Activated CD8-positive, alpha-beta memory T cell treated with anti-CD3 and anti-CD28 coated beads for 24 hours (primary cell): ENCODE results near the gene ZNF397.
"Not testable (repeated sequence)": the region's sequence is repeated elsewhere in the genome, so short reads cannot be mapped to it uniquely, and the experiment has no call there.

Source experiments
- DNase-seq: peaks from one replicate; pipeline ENCODE4 v3.0.0-alpha.2; 2020

The ZNF397 gene

DNA sequence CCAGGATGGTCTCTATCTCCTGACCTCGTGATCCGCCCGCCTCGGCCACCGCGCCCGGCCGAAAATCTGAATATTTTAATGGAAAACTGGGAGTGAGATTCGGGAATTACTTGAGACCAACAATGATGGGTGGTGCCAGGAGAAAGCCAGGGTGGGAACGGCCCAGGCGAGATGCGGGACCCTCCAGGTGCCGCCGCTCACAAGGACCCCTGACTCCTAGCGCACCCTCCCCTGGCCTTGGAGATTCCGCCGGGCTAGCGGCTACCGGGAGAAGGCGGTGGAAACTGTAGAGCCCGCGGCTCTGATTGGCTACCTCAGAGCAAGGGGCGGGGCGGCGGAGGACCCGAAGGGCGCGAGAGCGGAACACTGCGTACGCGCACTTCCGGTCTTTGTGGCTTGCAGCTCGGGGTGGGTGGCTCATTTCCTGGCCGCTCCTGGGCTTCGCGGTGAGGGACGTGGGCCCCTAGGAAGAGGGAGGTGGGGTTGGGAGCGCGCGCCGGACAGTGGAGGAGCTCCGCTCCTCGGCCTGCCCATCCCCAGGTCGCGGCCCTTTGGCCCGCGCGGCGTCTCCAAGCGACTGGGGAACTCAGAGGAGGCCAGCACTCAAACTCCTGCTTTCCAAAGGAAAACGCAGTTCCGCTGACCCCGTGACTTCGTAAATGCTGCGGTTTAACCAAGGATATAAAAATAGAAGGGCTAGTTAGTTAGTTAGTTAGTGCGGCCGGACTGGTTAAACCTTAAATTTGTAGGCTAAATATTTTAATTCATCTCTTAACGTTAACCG is at the start of gene ZNF397:
Gene ZNF397, plus strand, starts transcription at position 371 of the 784 bp plus-strand sequence. CDS start 1,437 bp downstream, outside the sequence.
- peak; percentile 96 for DNase-seq

- DNase-seq, result no peak
These were observed 49.2 kb upstream of the ZNF397 start for GRCh38 chr18:35191698-35192025.

DNA sequence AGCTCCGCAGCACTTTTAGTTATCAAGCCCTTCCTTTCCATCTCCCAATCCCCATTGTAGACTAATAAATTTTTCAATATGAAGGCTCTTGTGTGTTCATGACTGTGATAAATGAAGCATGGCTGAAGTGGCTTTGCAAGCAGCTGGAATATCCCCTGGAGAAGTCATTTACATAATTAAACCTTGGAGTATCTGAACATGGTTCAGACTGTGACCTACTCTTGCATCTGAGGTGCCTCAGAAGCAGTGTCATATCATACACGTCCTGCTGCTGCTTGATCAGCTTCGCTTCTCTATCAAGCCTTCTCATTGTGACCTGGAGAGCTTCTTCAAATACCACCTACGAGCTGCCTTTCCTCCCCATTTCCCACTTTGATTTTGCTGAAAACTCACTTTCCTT is 48.4 kb upstream of the ZNF397 start:
- no peak for DNase-seq

DNA sequence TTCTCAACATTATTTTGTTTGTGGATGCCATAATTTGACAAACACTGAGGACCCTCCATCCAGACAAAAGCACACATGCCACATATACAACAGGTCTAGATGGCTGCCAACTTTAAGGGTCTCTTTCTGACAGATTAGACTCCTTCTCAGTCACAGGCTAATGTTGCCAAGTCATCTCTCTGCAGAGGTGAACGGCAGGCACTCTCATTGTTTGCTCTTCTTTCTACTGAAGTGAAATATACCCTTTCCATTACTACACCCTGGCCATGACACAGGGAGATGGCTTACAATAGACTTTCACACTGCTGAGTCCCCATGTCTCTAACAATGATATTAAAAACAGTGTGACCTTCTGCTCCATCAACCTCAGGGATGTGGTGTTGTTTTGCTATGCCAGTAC is 47.5 kb upstream of the ZNF397 start:
- DNase-seq, result no peak

- no peak for DNase-seq
These were observed 43.5 kb upstream of the ZNF397 start for GRCh38 chr18:35197296-35197695.

DNA sequence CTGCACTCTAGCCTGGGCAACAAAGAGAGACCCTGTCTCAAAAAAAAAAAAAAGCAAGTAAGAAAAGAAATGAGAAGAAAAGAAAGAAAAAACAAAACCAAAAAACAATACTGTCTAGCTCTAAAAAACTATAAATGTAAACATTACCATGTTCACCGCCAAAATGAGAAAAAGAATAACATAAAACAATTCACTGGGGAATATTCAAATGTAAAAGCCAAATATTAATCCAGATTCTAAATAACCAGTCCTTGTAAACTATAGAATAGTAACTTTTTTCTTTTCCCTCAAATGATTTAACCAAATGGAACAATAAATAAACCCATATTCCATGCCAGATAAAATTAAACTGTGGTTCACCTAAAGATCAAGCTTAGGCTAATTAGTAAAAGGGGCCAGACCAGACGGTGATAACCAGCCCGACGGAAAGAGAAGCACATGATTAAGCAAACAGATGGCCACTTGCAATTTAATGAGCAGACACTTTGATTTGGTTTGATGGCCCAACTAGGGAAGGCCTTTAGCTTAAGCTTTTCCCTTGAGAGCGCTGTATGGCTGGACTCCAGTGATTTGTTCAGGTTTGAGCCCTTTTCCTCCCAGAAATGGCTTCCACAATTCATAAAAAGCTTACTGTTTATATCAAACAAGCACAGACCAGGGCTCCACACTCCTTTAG is 39.4 kb upstream of the ZNF397 start:
- no peak for DNase-seq

DNA sequence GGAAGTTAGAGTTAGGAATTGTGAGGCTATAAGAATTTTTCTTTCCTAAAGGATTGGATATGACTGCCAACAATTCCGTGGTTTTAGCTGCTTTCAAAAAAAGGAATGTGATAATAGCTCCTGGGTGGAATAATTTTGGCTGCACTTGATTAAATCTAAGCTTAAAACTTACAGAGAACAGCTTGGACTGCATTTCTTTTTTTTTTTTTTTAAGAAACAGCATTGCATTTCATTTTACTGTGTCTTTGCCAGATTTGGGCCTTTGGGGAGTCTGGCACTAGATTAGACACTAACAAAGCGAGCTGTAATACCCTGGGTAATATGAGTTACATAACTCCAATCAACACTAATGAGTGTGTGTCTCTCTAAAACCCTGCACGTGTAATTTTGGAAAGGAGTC is 37.8 kb upstream of the ZNF397 start:
- no peak for DNase-seq

DNA sequence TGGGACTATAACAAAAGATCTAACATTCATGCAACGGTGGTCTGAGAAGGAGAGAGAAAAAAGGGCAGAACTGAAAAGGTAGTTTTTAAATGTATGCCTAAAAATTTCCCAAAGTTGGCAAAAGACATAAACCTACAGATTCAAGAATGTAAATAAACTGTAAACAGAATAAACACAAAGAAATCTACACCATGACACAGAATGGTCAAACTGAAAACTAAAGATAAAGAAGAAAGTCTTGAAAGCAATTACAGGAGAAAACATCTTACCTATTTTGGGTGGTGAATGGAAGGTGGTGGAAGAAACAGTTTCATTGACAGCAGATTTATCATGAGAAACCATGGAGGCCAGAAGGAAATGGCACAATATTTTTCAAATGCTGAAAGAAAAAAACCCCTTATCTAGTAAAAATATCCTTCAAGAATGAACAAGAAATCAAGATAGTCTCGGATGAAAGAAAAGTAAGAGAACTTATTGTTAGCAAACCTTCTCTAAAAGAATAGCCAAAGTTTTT is 35.6 kb upstream of the ZNF397 start:
- DNase-seq, result no peak

DNA sequence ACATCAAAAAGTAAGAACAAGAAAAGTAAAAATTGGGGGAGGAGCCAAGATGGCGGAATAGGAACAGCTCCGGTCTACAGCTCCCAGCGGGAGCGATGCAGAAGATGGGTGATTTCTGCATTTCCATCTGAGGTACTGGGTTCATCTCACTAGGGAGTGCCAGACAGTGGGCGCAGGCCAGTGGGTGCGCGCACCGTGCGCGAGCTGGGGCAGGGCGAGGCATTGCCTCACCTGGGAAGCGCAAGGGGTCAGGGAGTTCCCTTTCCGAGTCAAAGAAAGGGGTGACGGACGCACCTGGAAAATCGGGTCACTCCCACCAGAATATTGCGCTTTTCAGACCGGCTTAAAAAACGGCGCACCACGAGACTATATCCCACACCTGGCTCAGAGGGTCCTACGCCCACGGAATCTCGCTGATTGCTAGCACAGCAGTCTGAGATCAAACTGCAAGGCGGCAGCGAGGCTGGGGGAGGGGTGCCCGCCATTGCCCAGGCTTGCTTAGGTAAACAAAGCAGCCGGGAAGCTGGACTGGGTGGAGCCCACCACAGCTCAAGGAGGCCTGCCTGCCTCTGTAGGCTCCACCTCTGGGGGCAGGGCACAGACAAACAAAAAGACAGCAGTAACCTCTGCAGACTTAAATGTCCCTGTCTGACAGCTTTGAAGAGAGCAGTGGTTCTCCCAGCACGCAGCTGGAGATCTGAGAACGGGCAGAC is 34.9 kb upstream of the ZNF397 start:
- not testable (repeated sequence) for DNase-seq

- DNase-seq, result no peak
These were observed 25.8 kb upstream of the ZNF397 start for GRCh38 chr18:35215026-35215425.

- not testable (repeated sequence) for DNase-seq
These were observed 24.2 kb upstream of the ZNF397 start for GRCh38 chr18:35216611-35217010.

DNA sequence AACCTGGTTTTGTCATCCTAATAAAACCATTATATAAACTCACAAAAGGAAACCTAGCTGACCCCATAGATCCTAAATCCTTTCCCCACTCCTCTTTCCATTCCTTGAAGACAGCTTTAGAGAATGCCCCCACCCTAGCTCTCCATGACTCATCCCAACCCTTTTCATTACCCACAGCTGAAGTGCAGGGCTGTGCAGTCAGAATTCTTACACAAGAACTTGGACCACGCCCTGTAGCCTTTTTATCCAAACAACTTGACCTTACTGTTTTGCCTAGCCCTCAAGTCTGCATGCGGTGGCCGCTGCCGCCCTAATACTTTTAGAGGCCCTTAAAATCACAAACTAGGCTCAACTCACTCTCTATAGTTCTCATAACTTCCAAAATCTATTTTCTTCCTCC is 21.5 kb upstream of the ZNF397 start:
- not testable (repeated sequence) for DNase-seq

DNA sequence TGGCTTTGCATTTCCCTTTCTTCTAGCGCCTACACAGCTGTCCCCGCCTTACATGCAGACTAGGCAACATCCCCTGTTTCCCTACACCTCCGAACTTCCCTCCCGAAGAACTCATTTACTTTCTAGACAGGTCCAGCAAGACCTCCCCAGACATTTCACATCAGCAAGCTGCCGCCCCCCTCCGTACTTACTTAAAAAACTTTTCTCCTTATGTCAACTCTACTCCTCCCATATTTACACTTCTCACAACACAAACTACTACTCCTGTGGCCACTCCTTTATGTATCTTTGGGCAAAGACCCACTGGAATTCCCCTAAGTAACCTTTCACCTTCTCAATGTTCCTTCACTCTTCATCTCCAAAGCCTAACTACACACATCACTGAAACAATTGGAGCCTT is 20.4 kb upstream of the ZNF397 start:
- no peak for DNase-seq

DNA sequence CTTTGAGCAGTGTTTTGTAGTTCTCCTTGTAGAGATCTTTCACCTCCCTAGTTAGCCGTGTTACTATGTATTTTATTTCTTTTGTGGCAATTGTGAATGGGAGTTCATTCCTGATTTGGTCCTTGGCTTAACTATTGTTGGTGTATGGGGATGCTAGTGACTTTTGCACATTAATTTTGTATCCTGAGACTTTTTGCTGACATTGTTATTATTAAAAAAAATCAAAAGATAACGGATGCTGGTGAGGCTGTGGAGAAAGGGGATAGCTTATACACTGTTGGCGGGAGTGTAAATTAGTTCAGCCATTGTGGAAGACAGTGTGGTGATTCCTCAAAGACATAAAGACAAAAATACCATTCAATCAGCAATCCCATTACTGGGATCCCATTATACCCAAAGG is 17.0 kb upstream of the ZNF397 start:
- DNase-seq, result no peak

GRCh38 chr18:35227254-35227653 is 13.6 kb upstream of the ZNF397 start:
- no peak for DNase-seq

DNA sequence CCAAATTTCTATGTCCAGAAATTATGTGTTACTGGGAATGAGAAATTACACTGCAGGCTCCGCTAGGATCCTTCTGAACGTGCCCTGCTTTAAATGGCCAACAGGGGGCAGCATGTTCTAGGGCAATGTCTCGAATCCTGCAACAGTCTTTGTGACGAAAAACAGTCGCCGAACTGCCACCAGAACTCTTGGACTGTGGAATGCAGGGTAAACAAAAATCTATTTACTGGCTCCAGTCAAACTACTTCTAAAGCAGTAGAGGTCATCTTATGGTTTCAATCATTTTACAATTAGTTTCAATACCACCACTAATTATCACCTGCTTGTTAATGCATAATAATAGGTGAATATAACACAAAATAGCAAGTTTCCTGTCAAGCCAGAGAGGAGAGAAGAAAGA is 9.8 kb upstream of the ZNF397 start:
- peak; percentile 87 for DNase-seq

GRCh38 chr18:35236571-35237363 is 4.1 kb upstream of the ZNF397 start:
- DNase-seq, result no peak

DNA sequence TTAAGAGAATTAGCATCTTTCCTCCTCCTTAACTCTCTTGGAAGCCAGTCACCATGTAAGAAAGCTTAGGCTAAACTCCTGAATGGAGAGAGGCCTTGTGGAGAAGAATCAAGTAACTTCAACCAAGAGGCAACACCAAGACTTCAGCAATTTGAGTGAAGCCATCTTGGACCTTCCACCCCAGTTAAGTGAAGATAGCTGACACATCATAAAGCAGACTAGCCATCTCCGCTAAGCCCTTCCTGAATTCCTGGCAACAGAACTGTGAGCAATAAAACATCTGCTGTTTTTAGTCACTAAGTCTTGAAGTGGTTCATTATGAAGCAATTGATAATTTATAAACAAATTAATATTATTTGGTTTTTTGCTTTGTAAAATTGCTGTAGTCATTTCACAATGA is 1.5 kb upstream of the ZNF397 start:
- DNase-seq, result no peak

- no peak for DNase-seq
These were observed 592 bp downstream of the ZNF397 start for GRCh38 chr18:35241448-35241804.

DNA sequence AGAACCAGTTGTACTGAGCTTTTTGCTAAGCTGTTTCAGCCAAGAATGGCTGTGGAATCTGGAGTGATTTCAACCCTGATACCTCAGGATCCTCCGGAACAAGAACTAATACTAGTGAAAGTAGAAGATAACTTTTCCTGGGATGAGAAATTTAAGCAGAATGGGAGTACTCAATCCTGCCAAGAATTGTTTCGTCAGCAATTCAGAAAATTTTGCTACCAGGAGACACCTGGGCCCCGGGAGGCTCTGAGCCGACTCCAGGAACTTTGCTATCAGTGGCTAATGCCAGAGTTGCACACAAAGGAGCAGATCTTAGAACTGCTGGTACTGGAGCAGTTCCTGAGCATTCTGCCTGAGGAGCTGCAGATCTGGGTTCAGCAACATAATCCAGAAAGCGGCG is 1.6 kb downstream of the ZNF397 start:
- DNase-seq, result no peak

DNA sequence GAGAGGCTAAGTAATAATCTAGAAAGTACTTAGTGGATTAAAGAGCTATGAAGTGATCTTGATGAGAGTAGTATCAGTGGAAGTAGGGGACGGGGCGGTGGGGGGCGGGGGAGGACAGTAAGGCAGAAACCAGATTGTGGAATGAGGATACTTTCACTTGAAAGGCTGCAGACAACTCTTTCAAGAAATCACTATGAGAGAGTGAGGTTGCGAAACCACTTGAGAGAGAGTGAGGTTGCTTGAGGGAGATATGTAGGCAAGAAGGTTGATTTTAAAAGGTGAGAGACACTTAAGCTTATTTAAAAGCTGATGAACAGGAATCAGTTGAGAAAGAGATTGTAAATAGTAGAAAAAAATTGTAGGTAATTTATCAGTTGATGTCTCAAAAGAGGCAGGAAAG is 3.8 kb downstream of the ZNF397 start:
- no peak for DNase-seq

DNA sequence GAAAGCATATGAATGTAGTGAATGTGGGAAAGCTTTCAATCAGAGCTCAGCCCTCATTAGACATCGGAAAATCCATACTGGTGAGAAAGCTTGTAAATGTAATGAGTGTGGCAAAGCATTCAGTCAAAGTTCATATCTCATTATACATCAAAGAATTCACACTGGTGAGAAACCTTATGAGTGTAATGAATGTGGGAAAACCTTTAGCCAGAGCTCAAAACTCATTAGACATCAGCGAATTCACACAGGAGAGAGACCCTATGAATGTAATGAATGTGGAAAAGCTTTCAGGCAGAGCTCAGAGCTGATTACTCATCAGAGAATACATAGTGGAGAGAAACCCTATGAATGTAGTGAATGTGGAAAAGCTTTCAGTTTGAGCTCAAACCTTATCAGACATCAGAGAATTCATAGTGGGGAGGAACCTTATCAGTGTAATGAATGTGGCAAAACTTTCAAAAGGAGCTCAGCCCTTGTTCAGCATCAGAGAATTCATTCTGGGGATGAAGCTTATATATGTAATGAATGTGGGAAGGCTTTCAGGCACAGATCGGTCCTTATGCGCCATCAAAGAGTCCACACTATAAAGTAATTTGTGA is 5.0 kb downstream of the ZNF397 start:
- no peak for DNase-seq

DNA sequence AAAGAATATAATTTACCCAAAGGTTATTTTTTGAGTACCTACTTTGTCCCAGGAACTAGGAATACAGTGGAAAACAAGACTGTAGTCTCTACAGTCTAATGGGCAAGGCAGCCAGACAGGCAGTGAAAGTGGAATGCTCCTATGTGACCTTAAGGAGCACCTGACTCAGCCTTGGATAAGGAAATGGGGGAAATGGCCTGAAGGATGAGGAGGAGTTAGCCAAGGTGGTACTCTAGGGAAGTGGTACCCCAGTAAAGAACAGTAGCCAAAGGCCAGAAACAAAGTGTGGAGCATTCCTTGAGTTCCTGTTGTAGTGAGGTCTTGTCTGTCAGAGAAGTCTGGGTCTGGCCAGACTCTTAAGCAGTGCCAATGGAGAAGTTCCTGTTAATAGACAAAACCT is 6.0 kb downstream of the ZNF397 start:
- no peak for DNase-seq
